Endothelial cell of umbilical vein (primary cell): Measurements from ENCODE around the gene RTEL1. TPM values are rescaled to one million over a fixed set of nuclear protein-coding genes. Genes with fewer than 3 reads are reported as not detected.

Experiments used
- BruUV-seq: library from RNA; stranded (reverse); fragments of 400-500 nt; replicated peaks from 2 replicates; lab custom pipeline; 2021; lab: Mats Ljungman, UMichigan
- CTCF ChIA-PET: fragments of 300-600, 350-600 bp; sonication (Branson Sonifier 250); formaldehyde crosslinking; loops from one replicate; lab custom pipeline; 2021; ENCODE audit warnings: antibody characterized with exemption, inconsistent platforms; lab: Charles Lee
- POLR2A ChIA-PET: fragments of 300-600, 350-600 bp; sonication (Branson Sonifier 250); formaldehyde crosslinking; loops from one replicate; lab custom pipeline; 2021; ENCODE audit warnings: antibody characterized with exemption, inconsistent platforms; lab: Charles Lee
- DNase-seq: peaks from one replicate; pipeline ENCODE4 v3.0.0-alpha.2; 2011; ENCODE audit warnings: low read depth, low spot score
- FAIRE-seq: peaks from 2 replicates; lab custom pipeline; 2011; peaks lifted over from hg19 to GRCh38; lab: Jason Lieb, UNC
- H2AFZ ChIP-seq: 2 replicates; pipeline ENCODE4 v1.6.0; 2012; ENCODE audit warnings: low read depth, low read length, control low read depth, inconsistent platforms
- H3K27ac ChIP-seq: 2 replicates; pipeline ENCODE4 v1.5.1; 2011; ENCODE audit warnings: low read depth, mild to moderate bottlenecking, control low read depth, low read length, moderate library complexity; ENCODE audit not compliant: insufficient read depth
- H3K27me3 ChIP-seq, 2 experiments: 2 replicates each; pipeline versions ENCODE4 v1.6.0 to v1.6.1; 2011; ENCODE audit warnings: low read length in 2 of 2, mixed read lengths in 1 of 2; ENCODE audit not compliant: control insufficient read depth in 2 of 2, insufficient read depth in 2 of 2
- H3K36me3 ChIP-seq, 2 experiments: 2 replicates in 1 of 2; 3 replicates in 1 of 2; pipeline ENCODE4 v1.5.1; 2011; ENCODE audit warnings: low read length in 2 of 2, mild to moderate bottlenecking in 1 of 2, moderate library complexity in 1 of 2; ENCODE audit not compliant: control insufficient read depth in 2 of 2, insufficient read depth in 2 of 2; ENCODE audit errors: extremely low read depth in 1 of 2
- H3K4me1 ChIP-seq: 3 replicates; pipeline ENCODE4 v1.5.1; 2011; ENCODE audit warnings: mild to moderate bottlenecking, low read length; ENCODE audit not compliant: control insufficient read depth, insufficient read depth; ENCODE audit errors: extremely low read depth
- H3K4me2 ChIP-seq: 2 replicates; pipeline ENCODE4 v1.6.1; 2011; ENCODE audit warnings: low read length, control low read depth, mixed read lengths; ENCODE audit not compliant: insufficient read depth
- H3K4me3 ChIP-seq, 3 experiments: fragments of 200-600 bp in 1 of 3; sonication (generic), shearing (Covaris generic) in 1 of 3; replicated peaks in 1 of 3; 2 replicates each; pipeline ENCODE4 v1.5.1; 2011 to 2016; ENCODE audit warnings: control low read depth in 3 of 3, low read length in 3 of 3, mild to moderate bottlenecking in 2 of 3, inconsistent platforms in 1 of 3, low read depth in 1 of 3, moderate library complexity in 1 of 3; ENCODE audit not compliant: insufficient read depth in 1 of 3
- H3K79me2 ChIP-seq: 2 replicates; pipeline ENCODE4 v1.6.0; 2012; ENCODE audit warnings: low read length, inconsistent platforms; ENCODE audit not compliant: control insufficient read depth, insufficient read depth
- H3K9ac ChIP-seq: replicated peaks from 2 replicates; pipeline ENCODE3; 2011; ENCODE audit warnings: low read length, control low read depth; ENCODE audit not compliant: insufficient read depth; ENCODE audit errors: extremely low read depth
- H3K9me1 ChIP-seq: replicated peaks from 3 replicates; pipeline ENCODE4 v1.6.0; 2011; ENCODE audit warnings: mild to moderate bottlenecking, low read length; ENCODE audit not compliant: control insufficient read depth, insufficient read depth; ENCODE audit errors: extremely low read depth
- H3K9me3 ChIP-seq: replicated peaks from 2 replicates; pipeline ENCODE4 v1.5.1; 2012; ENCODE audit warnings: low read length, inconsistent platforms; ENCODE audit not compliant: control insufficient read depth, insufficient read depth
- H4K20me1 ChIP-seq: replicated peaks from 2 replicates; pipeline ENCODE3; 2011; ENCODE audit warnings: mild to moderate bottlenecking, low read length; ENCODE audit not compliant: control insufficient read depth, insufficient read depth; ENCODE audit errors: extremely low read depth
- GATA2 ChIP-seq: IDR thresholded peaks from 2 replicates; pipeline ENCODE4 v1.7.0; 2011; ENCODE audit warnings: low read depth, mild to moderate bottlenecking, moderate library complexity, mixed read lengths, low read length; ENCODE audit not compliant: insufficient read length, insufficient read depth
- JUN ChIP-seq: IDR thresholded peaks from 2 replicates; pipeline ENCODE4 v1.6.1; 2011; ENCODE audit warnings: borderline replicate concordance, low read depth; ENCODE audit not compliant: insufficient read length, insufficient read depth
- MAX ChIP-seq: IDR thresholded peaks from 2 replicates; pipeline ENCODE4 v1.6.1; 2011; ENCODE audit not compliant: insufficient read depth, insufficient read length
- POLR2A ChIP-seq: IDR thresholded peaks from 2 replicates; pipeline ENCODE4 v1.6.1; 2012; ENCODE audit warnings: low read depth, mild to moderate bottlenecking, control low read depth, low read length
- POLR2AphosphoS5 ChIP-seq: IDR thresholded peaks from 2 replicates; pipeline ENCODE4 v1.6.1; 2012; ENCODE audit warnings: low read depth, mild to moderate bottlenecking, control low read depth, low read length, moderate library complexity; ENCODE audit not compliant: insufficient read depth
- dilution Hi-C: fragments of 300-500 bp; cut with MboI; formaldehyde crosslinking; loops from one replicate; pipeline ENCODE4 v1.15.0; 2019; ENCODE audit warnings: low sequenced_read_pairs; ENCODE audit not compliant: extremely low pct_ligation_motif_present
- intact Hi-C: fragments of 100-400 bp; cut with micrococcal nuclease; formaldehyde crosslinking; loops from one replicate; pipeline ENCODE4 v1.10.0; 2022
- polyA plus RNA-seq, 4 experiments: library from polyadenylated mRNA; depleted of rRNA in 3 of 4; stranded (reverse) in 3 of 4; unstranded in 1 of 4; fragments of >200 nt; gene quantifications; 2 replicates each; pipeline versions ENCODE4 v1.2.1 to v1.2.3, GENCODE V29; 2011 to 2012; ENCODE audit warnings: missing spikeins in 1 of 4
- total RNA-seq: library from RNA; stranded (reverse); gene quantifications from 2 replicates; pipeline ENCODE4 v1.2.3, GENCODE V29; 2021

RTEL1 gene
- total and polyA plus RNA-seq, 2 donors (not counting 3 experiments of a cell fraction or from before 2014, with no cell fraction given), result 17.0 to 44.9 TPM

- H3K4me2 ChIP-seq, result no peak overlapping the region
- H3K4me3 ChIP-seq, result no peak overlapping the region
- H3K27ac ChIP-seq, result no peak overlapping the region
- DNase-seq (no peak), FAIRE-seq (no peak)
- ChIA-PET POLR2A (no interaction called here), CTCF (no interaction called here)
- no peaks in the 10 kb centered on the region for H3K9me1 ChIP-seq
- H4K20me1 ChIP-seq, result no peaks in the 10 kb centered on the region
- no TSS peak for BruUV-seq
- TF ChIP-seq POLR2AphosphoS5, result no peak
- no peak for TF ChIP-seq JUN
- no peak for TF ChIP-seq MAX
- no peaks in the 10 kb centered on the region for H3K27me3 ChIP-seq
- peaks cover 3% of the 10 kb centered on the region for H3K79me2 ChIP-seq
- H3K9ac ChIP-seq, result no peak overlapping the region
- intact Hi-C loops, result loop anchor here (5.0 kb wide), 1 partner anchor 40 kb away; the partner anchor contains the start of gene TNFRSF6B
- no peaks in the 10 kb centered on the region for H3K9me3 ChIP-seq
- H3K36me3 ChIP-seq, result peaks cover 0 to 32% of the 10 kb centered on the region in 2 experiments
- H2AFZ ChIP-seq, result no peak overlapping the region
- peaks cover 9% of the 10 kb centered on the region for H3K4me1 ChIP-seq
- dilution Hi-C loops, result no loop called here
Measured at GRCh38 chr20:63737695-63737944, 79.5 kb downstream of the RTEL1 start.

GRCh38 chr20:63737945-63738686, 80.0 kb downstream of the RTEL1 start:
- dilution Hi-C loops (no loop called here), intact Hi-C loops (loop anchor here (5.0 kb wide), 1 partner anchor 41 kb away; the partner anchor contains the start of gene TNFRSF6B)
- Histone ChIP-seq H4K20me1 (no peaks in the 10 kb centered on the region), H3K4me1 (peaks cover 9% of the 10 kb centered on the region), H2AFZ (no peak overlapping the region), H3K27ac (no peak overlapping the region), H3K27me3 (no peaks in the 10 kb centered on the region), H3K4me3 (no peak overlapping the region), H3K4me2 (no peak overlapping the region), H3K36me3 (peaks cover 0 to 36% of the 10 kb centered on the region in 2 experiments), H3K9me3 (no peaks in the 10 kb centered on the region), H3K9me1 (no peaks in the 10 kb centered on the region), H3K79me2 (no peaks in the 10 kb centered on the region), H3K9ac (no peak overlapping the region)
- FAIRE-seq (no peak), DNase-seq (no peak)
- CTCF ChIA-PET, result no interaction called here
- no TSS peak for BruUV-seq
- POLR2A ChIA-PET, result no interaction called here
- TF ChIP-seq GATA2 (no peak), POLR2A (no peak), POLR2AphosphoS5 (no peak), MAX (no peak)
